ENCODE measurements around the gene TLK2. TPM values are rescaled to one million over a fixed set of nuclear protein-coding genes. Genes with fewer than 3 reads are reported as not detected.

The TLK2 gene
- total and polyA plus RNA-seq, 9 donors: 23.4 to 50.2 (median 35.7) TPM

GRCh38 chr17:62653002-62653825, 174.6 kb downstream of the TLK2 start:
- Histone ChIP-seq H3K27me3 (no peaks in the 10 kb centered on the region), H3K4me1 (ENCODE audit: insufficient read depth) (peaks cover 29% of the 10 kb centered on the region), H3K27ac (peak overlapping the region in 1 of 2 donors; percentile 49), H3K4me3 (peak overlapping the region; percentile 31), H3K9me3 (no peaks in the 10 kb centered on the region), H3K36me3 (no peaks in the 10 kb centered on the region)
- WGBS, 3 donors: 1 to 3% (median 2%) methylated on average over 30 of the region's 30 CpGs
- no peak for TF ChIP-seq POLR2A (IDR thresholded peaks at IDR 0.05)
- TF ChIP-seq CTCF (IDR thresholded peaks at IDR 0.05): no peak
- TF ChIP-seq EP300 (IDR thresholded peaks at IDR 0.05): no peak
- peak; percentile 70 to 84 (median 75) for DNase-seq
- intact Hi-C loops (cut with DNase I): no loop called here

- H3K27ac ChIP-seq: peak overlapping the region in 1 of 2 donors; percentile 30
- no peak for TF ChIP-seq EP300 (IDR thresholded peaks at IDR 0.05)
- TF ChIP-seq CTCF (IDR thresholded peaks at IDR 0.05): no peak
- H3K36me3 ChIP-seq: no peaks in the 10 kb centered on the region
- no peak overlapping the region for H3K4me3 ChIP-seq
- H3K9me3 ChIP-seq: no peaks in the 10 kb centered on the region
- H3K27me3 ChIP-seq: no peaks in the 10 kb centered on the region
- H3K4me1 ChIP-seq (ENCODE audit: insufficient read depth): peaks cover 29% of the 10 kb centered on the region
- 9 to 18% (median 9%) methylated on average over 19 of the region's 19 CpGs for WGBS, 3 donors
- intact Hi-C loops (cut with DNase I): no loop called here
- DNase-seq: peak; percentile 76 to 92 (median 85)
These were observed 175.5 kb downstream of the TLK2 start for GRCh38 chr17:62653826-62654761.

- DNase-seq: no peak
- Histone ChIP-seq H3K9me3 (no peaks in the 10 kb centered on the region), H3K27me3 (no peaks in the 10 kb centered on the region), H3K4me1 (ENCODE audit: insufficient read depth) (peaks cover 29% of the 10 kb centered on the region), H3K27ac (no peak overlapping the region), H3K36me3 (no peaks in the 10 kb centered on the region), H3K4me3 (no peak overlapping the region)
- 48 to 63% (median 55%) methylated on average over 6 of the region's 6 CpGs for WGBS, 3 donors
- intact Hi-C loops (cut with DNase I): no loop called here
- TF ChIP-seq CTCF (IDR thresholded peaks at IDR 0.05) (no peak), EP300 (IDR thresholded peaks at IDR 0.05) (no peak), POLR2A (IDR thresholded peaks at IDR 0.05) (no peak)
These were observed 177.0 kb downstream of the TLK2 start for GRCh38 chr17:62655656-62656055.

GRCh38 chr17:62656446-62656845, 177.8 kb downstream of the TLK2 start:
- whole genome bisulfite sequencing, 3 donors: 21 to 38% (median 30%) methylated on average over 1 of the region's 1 CpG
- Histone ChIP-seq H3K27me3 (no peaks in the 10 kb centered on the region), H3K9me3 (no peaks in the 10 kb centered on the region), H3K27ac (no peak overlapping the region), H3K36me3 (no peaks in the 10 kb centered on the region), H3K4me1 (ENCODE audit: insufficient read depth) (peaks cover 29% of the 10 kb centered on the region), H3K4me3 (no peak overlapping the region)
- DNase-seq: peak in 1 of 5 donors; percentile 4
- intact Hi-C loops (cut with DNase I): no loop called here
- TF ChIP-seq CTCF (IDR thresholded peaks at IDR 0.05) (no peak), POLR2A (IDR thresholded peaks at IDR 0.05) (no peak), EP300 (IDR thresholded peaks at IDR 0.05) (no peak)
